GM08714 (cell line): ENCODE measurements around the gene CNR1.

Source experiments
- H3K4me3 ChIP-seq: fragments of 200-500 bp; sonication (Bioruptor generic); 2 replicates; pipeline ENCODE4 v1.5.1; 2014; ENCODE audit warnings: mild to moderate bottlenecking, low read length, inconsistent platforms
- ZNF274 ChIP-seq: IDR thresholded peaks from 2 replicates; pipeline ENCODE4 v1.6.1; 2012; ENCODE audit warnings: mild to moderate bottlenecking, low read depth, low read length

CNR1 gene

GRCh38 chr6:88120635-88121034, 45.5 kb downstream of the CNR1 start:
- TF ChIP-seq ZNF274, result no peak
- H3K4me3 ChIP-seq, result no peak overlapping the region

DNA sequence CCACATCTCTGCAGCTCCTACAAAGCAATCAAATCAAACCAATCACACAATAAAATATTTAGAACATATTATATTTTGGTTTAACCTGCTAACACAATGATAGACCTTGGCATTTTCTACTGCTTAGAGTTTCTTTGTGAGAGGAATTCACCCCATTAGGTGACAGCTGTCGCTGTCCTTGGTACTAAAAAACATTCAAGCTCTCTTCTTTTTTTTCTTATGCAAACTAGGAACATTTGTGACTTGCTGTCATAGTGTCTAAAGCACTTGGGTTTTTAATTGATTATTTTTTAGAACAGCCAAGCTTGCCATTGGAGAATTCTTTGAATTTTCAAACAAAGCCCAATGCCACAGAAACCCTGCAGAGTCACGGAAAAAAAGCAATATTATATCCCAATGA, 46.4 kb downstream of the CNR1 start:
- no peak overlapping the region for H3K4me3 ChIP-seq
- TF ChIP-seq ZNF274, result no peak

GRCh38 chr6:88116276-88116675, 49.9 kb downstream of the CNR1 start:
- H3K4me3 ChIP-seq, result no peak overlapping the region
- no peak for TF ChIP-seq ZNF274

GRCh38 chr6:88115307-88115706, 50.8 kb downstream of the CNR1 start:
- TF ChIP-seq ZNF274, result no peak
- H3K4me3 ChIP-seq, result no peak overlapping the region

DNA sequence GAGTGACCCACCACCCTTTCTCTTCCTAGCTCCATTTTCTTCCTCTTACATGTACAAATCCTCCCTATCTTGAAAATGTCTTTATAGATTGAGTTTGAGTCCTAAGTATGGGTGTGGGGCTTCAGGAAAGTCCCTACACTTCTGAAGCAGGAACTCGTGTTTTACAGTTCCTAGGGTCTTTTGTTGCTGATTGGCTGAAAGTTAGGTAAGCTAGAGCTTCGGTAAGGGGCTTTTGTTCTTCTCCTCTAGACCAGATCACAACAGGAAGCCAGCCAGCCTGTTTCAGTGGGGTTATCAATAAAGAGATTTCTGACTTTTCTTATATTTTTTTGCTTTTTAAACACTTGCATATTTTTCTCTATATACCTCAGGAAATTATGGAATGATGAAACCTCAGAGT, 51.3 kb downstream of the CNR1 start:
- no peak for TF ChIP-seq ZNF274
- no peak overlapping the region for H3K4me3 ChIP-seq

DNA sequence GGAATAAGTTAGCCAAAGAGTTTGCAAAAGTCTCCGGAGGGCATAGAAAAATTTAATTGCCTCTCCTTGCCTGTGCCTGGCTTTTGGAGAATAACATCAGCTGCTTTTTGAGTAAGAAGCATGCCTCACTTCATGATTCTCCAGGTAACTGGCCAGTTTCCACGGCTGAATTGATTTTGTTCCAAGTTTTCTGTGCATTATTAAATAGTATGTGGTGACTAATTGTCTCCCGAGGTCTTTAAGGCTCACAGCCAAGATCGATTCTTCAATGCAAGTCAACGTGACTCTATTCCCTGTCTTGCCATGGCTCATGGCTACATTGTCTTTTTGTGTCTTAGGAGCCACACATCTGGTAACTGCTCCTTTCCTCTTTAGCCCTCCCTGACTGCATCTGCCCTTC, 54.2 kb downstream of the CNR1 start:
- H3K4me3 ChIP-seq, result no peak overlapping the region
- no peak for TF ChIP-seq ZNF274

DNA sequence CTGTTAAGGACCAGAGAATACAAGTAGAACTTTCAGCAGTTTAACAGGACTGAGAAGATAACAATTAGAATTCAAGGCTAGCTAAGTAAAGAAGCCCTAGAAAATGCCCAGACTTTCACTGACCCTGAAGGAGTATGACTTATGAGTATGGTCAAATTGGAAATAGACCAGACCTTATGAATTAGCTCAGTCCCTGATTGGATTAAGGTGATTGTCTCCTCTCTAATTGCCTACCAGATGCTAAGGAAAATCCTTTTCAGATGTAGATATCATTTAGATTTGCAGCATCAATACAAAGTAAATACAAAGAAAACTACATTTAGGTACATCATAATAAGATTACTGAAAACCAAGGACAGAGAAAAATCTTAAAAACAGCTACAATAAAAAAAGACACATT, 58.9 kb downstream of the CNR1 start:
- no peak overlapping the region for H3K4me3 ChIP-seq
- TF ChIP-seq ZNF274, result no peak

DNA sequence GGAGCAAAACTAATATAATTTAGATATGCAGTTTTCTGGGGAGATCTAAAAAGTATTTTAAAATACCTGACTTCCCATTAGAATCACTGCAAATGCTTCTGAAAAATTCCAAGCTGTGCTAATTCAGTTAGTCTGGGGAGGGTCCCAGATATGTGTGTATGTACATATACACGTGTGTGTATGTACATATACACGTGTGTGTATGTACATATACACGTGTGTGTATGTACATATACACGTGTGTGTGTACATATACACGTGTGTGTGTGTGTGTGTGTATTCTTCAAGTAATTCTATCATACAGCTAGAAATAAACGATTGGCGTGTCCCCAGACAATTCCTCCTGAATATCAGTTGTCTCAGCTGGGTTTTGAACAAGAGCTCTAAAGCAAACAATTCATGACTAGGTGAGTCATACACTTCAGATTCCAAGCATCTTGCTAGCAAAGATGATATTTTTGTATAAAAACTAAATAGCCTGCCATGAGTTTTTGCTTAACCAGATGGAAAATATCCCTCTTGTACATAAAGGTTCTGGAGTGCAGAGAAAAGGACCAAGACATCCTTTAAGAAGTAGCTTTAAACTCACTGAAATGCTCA, 60.3 kb downstream of the CNR1 start:
- no peak for TF ChIP-seq ZNF274
- H3K4me3 ChIP-seq, result no peak overlapping the region
